ENCODE data around the gene KSR1. TPM values are rescaled to one million over a fixed set of nuclear protein-coding genes. Genes with fewer than 3 reads are reported as not detected.

KSR1 gene
- total and polyA plus RNA-seq, 2 of the 8 experiments (the other 6 are each of a cell fraction or from before 2014, with no cell fraction given): 14.1 to 34.7 TPM

GRCh38 chr17:27533874-27534815 is 77.9 kb downstream of the KSR1 start (continued):
- TF ChIP-seq CTCF (IDR thresholded peaks at IDR 0.05; ENCODE audit: control extremely low read depth in 1 of 3, insufficient read depth in 1 of 3, low read depth in 1 of 3, low read length in 3 of 3) (peak; percentile 57 to 60 (median 57)), CHD1 (IDR thresholded peaks at IDR 0.05; ENCODE audit: low read depth, low read length) (no peak), SP4 (IDR thresholded peaks at IDR 0.05; ENCODE audit: low read length) (no peak), RFX5 (IDR thresholded peaks at IDR 0.05; ENCODE audit: borderline replicate concordance, low read depth, low read length) (no peak), TEAD4 (IDR thresholded peaks at IDR 0.05; ENCODE audit: low read depth, low read length) (0 out of 2 replicates have a peak, but pooled peaks have one; percentile 50), EGR1 (IDR thresholded peaks at IDR 0.05; ENCODE audit: borderline replicate concordance, low read depth, low read length) (no peak), EP300 (IDR thresholded peaks at IDR 0.05; ENCODE audit: borderline replicate concordance in 1 of 2, low read depth in 2 of 2, low read length in 2 of 2) (no peak), SIRT6 (IDR thresholded peaks at IDR 0.05; ENCODE audit: low read length) (no peak), POLR2AphosphoS5 (IDR thresholded peaks at IDR 0.05; ENCODE audit: low read depth, low read length) (no peak), TCF12 (IDR thresholded peaks at IDR 0.05; ENCODE audit: low read depth, low read length) (no peak), CREB1 (IDR thresholded peaks at IDR 0.05) (no peak), EZH2 (IDR thresholded peaks at IDR 0.05; ENCODE audit: low read depth, low read length, severe bottlenecking) (no peak)

Data from H1 (cell line).